ENCODE results near the gene CMTM4.
"Not testable (repeated sequence)": the region's sequence is repeated elsewhere in the genome, so short reads cannot be mapped to it uniquely, and the experiment has no call there.

The CMTM4 gene

DNA sequence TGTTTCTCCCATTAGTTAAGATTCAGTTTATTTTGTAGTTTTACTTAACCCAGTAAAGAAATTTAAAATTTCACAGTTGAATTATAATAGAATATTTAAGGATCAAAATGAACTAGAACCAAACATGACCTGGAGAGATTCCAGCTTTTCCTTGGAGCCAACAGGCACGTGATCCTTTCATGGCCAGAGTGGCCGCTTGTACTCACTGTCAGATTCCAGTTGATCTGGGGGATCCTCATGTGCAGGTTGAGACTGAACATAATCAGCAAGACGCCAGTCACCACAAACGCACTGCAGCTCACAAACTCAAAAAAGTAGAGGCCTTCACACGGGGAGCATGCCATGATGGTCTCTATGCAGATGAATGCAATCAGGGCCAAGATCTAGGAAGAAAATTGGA, 60.3 kb downstream of the CMTM4 start:
- H3K36me3 ChIP-seq (ENCODE audit: insufficient read depth, low read length) = no peaks in the 10 kb centered on the region

DNA sequence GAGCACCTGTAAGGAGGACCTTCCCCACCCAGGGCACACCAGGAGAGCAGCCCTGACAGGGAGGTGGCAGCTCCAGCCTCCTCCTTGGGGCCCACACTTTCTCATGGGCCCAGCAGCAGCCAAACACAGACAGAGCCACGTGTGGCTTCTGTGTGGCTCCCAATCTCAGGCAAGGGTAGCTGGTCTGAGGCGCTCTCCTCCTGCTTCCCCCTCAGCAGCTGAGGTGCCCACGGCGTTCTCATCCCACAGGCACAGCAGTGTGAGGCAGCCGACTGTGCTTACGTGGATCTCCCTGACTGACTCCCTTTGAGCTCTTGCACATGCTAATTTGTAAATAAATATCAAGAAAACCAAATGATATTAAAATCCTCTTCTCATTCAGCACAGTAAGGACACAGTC, 61.1 kb downstream of the CMTM4 start:
- H3K27me3 ChIP-seq (ENCODE audit: control insufficient read depth, insufficient read depth, low read length) = no peaks in the 10 kb centered on the region
- H3K4me3 ChIP-seq (ENCODE audit: low read length) = no peak overlapping the region
- H3K36me3 ChIP-seq (ENCODE audit: insufficient read depth, low read length) = no peaks in the 10 kb centered on the region
- H3K9ac ChIP-seq (ENCODE audit: low read depth, low read length) = no peak overlapping the region
- H3K4me2 ChIP-seq (ENCODE audit: low read length) = no peak overlapping the region
- H3K4me1 ChIP-seq (ENCODE audit: control insufficient read depth, insufficient read depth, low read length) = peaks cover 10% of the 10 kb centered on the region
- no peaks in the 10 kb centered on the region for H3K9me3 ChIP-seq (replicated peaks; ENCODE audit: low read length)

More for the DNA sequence above, 60.3 kb downstream of the CMTM4 start:
- Histone ChIP-seq H3K9me3 (replicated peaks; ENCODE audit: low read length) (no peaks in the 10 kb centered on the region), H3K27me3 (ENCODE audit: control insufficient read depth, insufficient read depth, low read length) (no peaks in the 10 kb centered on the region), H3K4me3 (ENCODE audit: low read length) (no peak overlapping the region), H3K4me1 (ENCODE audit: control insufficient read depth, insufficient read depth, low read length) (peaks cover 10% of the 10 kb centered on the region), H3K4me2 (ENCODE audit: low read length) (no peak overlapping the region), H3K9ac (ENCODE audit: low read depth, low read length) (no peak overlapping the region)

DNA sequence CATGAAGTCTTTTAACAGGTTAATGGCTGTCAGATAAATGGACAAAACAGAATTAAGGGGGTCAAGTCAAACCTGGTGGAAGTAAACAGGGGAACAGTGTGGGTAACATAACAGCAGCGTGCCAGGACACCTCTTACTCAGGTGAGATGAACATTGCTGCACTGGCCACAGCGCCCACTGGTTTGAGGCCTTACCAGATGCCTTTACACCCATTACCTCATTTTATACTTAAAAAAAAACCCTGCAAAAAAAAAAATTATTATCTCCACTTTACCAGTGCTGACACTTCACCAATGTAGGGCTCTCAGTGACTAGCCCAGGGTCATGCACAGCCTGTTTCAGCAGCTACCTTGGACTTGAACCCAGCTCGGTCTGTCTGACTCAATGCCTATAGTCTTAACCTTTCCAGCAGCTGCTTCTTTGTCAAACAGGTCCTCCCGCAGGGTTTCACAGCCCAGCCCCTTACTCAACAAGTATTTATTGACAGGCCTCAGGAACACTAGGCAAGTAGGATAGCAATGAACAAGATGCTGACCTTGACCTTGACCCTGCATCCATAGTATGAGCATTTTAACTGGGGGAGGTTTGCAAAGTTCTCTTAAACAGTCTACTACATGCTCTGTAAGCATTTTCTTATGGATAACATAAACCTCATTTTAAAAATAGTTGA, 61.9 kb downstream of the CMTM4 start:
- Histone ChIP-seq H3K4me2 (ENCODE audit: low read length) (no peak overlapping the region), H3K36me3 (ENCODE audit: insufficient read depth, low read length) (no peaks in the 10 kb centered on the region), H3K9me3 (replicated peaks; ENCODE audit: low read length) (no peaks in the 10 kb centered on the region), H3K4me3 (ENCODE audit: low read length) (no peak overlapping the region), H3K4me1 (ENCODE audit: control insufficient read depth, insufficient read depth, low read length) (peaks cover 10% of the 10 kb centered on the region), H3K27me3 (ENCODE audit: control insufficient read depth, insufficient read depth, low read length) (no peaks in the 10 kb centered on the region), H3K9ac (ENCODE audit: low read depth, low read length) (no peak overlapping the region)

DNA sequence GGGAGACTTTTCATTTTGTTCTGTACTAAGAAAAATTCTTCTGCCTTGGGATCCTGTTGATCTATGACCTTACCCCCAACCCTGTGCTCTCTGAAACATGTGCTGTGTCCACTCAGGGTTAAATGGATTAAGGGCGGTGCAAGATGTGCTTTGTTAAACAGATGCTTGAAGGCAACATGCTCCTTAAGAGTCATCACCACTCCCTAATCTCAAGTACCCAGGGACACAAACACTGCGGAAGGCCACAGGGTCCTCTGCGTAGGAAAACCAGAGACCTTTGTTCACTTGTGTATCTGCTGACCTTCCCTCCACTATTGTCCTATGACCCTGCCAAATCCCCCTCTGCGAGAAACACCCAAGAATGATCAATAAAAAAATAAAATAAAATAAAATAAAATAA, 65.0 kb downstream of the CMTM4 start:
- H3K4me3 ChIP-seq (ENCODE audit: low read length); H3K27me3 ChIP-seq (ENCODE audit: control insufficient read depth, insufficient read depth, low read length); H3K36me3 ChIP-seq (ENCODE audit: insufficient read depth, low read length); H3K9me3 ChIP-seq (replicated peaks; ENCODE audit: low read length); H3K9ac ChIP-seq (ENCODE audit: low read depth, low read length); H3K4me1 ChIP-seq (ENCODE audit: control insufficient read depth, insufficient read depth, low read length); H3K4me2 ChIP-seq (ENCODE audit: low read length): not testable (repeated sequence)

DNA sequence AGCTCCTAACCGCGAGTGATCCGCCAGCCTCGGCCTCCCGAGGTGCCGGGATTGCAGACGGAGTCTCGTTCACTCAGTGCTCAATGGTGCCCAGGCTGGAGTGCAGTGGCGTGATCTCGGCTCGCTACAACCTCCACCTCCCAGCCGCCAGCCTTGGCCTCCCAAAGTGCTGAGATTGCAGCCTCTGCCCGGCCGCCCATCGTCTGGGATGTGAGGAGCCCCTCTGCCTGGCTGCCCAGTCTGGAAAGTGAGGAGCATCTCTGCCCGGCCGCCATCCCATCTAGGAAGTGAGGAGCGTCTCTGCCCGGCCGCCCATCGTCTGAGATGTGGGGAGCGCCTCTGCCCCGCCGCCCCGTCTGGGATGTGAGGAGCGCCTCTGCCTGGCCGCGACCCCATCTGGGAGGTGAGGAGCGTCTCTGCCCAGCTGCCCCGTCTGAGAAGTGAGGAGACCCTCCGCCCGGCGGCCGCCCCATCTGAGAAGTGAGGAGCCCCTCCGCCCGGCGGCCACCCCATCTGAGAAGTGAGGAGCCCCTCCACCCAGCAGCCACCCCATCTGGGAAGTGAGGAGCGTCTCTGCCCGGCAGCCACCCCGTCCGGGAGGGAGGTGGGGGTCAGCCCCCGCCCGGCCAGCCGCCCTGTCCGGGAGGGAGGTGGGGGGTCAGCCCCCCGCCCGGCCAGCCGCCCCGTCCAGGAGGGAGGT, 65.8 kb downstream of the CMTM4 start:
- H3K4me1 ChIP-seq (ENCODE audit: control insufficient read depth, insufficient read depth, low read length); H3K27me3 ChIP-seq (ENCODE audit: control insufficient read depth, insufficient read depth, low read length); H3K4me3 ChIP-seq (ENCODE audit: low read length); H3K4me2 ChIP-seq (ENCODE audit: low read length); H3K36me3 ChIP-seq (ENCODE audit: insufficient read depth, low read length); H3K9ac ChIP-seq (ENCODE audit: low read depth, low read length); H3K9me3 ChIP-seq (replicated peaks; ENCODE audit: low read length): not testable (repeated sequence)

DNA sequence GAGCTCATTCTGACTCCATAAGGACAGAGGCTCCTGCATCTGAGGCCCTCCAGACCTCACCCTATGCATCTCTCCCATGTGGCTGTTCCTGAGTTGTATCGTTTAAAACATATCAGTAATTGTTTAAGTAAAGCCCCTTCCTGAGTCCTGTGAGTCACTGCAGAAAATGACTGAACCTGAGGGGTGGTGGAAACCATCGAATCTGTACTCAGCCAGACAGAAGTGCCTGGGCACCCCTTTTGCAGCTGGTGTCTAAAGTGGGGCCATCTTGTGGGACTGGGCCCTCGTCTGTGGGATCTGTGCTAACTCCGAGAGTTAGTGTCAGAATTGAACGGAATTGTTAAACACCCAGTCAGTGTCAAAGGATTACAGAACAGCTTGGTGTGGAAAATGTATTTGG, 66.7 kb downstream of the CMTM4 start:
- Histone ChIP-seq H3K9me3 (replicated peaks; ENCODE audit: low read length) (no peaks in the 10 kb centered on the region), H3K9ac (ENCODE audit: low read depth, low read length) (no peak overlapping the region), H3K4me3 (ENCODE audit: low read length) (no peak overlapping the region), H3K27me3 (ENCODE audit: control insufficient read depth, insufficient read depth, low read length) (no peaks in the 10 kb centered on the region), H3K36me3 (ENCODE audit: insufficient read depth, low read length) (no peaks in the 10 kb centered on the region), H3K4me2 (ENCODE audit: low read length) (no peak overlapping the region), H3K4me1 (ENCODE audit: control insufficient read depth, insufficient read depth, low read length) (no peaks in the 10 kb centered on the region)

DNA sequence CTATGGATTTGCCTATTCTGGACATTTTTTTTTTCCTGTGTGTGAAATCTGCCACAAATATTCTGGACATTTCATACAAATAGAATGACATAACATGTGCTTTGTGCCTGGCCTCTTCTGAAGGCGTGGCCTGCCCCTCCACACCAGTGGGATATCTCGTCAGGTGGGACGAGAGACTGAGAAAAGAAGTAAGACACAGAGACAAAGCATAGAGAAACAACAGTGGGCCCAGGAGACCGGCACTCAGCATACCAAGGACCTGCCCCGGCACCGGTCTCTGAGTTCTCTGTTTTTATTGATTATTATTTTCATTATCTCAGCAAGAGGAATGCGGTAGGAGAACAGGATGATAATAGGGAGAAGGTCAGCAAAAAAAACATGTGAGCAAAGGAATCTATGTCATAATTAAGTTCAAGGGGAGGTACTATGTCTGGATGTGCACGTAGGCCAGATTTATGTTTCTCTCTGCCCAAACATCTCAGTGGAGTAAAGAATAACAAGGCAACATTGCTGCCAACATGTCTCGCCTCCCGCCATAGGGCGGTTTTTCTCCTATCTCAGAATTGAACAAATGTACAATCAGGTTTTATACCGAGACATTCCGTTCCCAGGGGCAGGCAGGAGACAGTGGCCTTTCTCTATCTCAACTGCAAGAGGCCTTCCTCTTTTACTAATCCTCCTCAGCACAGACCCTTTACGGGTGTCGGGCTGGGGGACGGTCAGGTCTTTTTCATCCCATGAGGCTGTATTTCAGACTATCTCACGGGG, 68.7 kb downstream of the CMTM4 start:
- not testable (repeated sequence) for H3K4me2 ChIP-seq (ENCODE audit: low read length); H3K36me3 ChIP-seq (ENCODE audit: insufficient read depth, low read length); H3K9ac ChIP-seq (ENCODE audit: low read depth, low read length); H3K4me1 ChIP-seq (ENCODE audit: control insufficient read depth, insufficient read depth, low read length); H3K9me3 ChIP-seq (replicated peaks; ENCODE audit: low read length); H3K27me3 ChIP-seq (ENCODE audit: control insufficient read depth, insufficient read depth, low read length); H3K4me3 ChIP-seq (ENCODE audit: low read length)

DNA sequence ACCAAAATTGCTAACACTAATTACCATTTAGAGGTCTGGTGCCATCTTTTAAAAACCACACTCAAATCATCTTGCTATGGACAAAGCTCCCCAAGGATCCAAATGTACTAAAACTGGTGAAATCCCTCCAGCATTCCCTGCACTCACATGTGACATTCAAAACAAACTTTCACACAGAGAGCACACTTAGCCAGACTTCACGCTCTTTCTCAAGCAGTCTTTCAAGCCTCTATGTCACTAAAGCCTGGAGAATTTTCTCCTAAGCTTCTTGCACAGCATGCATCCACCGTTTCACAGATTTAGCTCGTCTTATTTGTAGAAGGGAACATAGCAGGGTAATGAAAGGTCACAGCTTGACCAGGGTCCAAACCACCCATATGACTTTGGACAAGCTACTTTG, 72.8 kb downstream of the CMTM4 start:
- H3K27me3 ChIP-seq (ENCODE audit: control insufficient read depth, insufficient read depth, low read length) = no peaks in the 10 kb centered on the region
- H3K4me3 ChIP-seq (ENCODE audit: low read length) = no peak overlapping the region
- no peaks in the 10 kb centered on the region for H3K9me3 ChIP-seq (replicated peaks; ENCODE audit: low read length)
- H3K36me3 ChIP-seq (ENCODE audit: insufficient read depth, low read length) = no peaks in the 10 kb centered on the region
- H3K4me1 ChIP-seq (ENCODE audit: control insufficient read depth, insufficient read depth, low read length) = peaks cover 25% of the 10 kb centered on the region
- no peak overlapping the region for H3K9ac ChIP-seq (ENCODE audit: low read depth, low read length)
- no peak overlapping the region for H3K4me2 ChIP-seq (ENCODE audit: low read length)

DNA sequence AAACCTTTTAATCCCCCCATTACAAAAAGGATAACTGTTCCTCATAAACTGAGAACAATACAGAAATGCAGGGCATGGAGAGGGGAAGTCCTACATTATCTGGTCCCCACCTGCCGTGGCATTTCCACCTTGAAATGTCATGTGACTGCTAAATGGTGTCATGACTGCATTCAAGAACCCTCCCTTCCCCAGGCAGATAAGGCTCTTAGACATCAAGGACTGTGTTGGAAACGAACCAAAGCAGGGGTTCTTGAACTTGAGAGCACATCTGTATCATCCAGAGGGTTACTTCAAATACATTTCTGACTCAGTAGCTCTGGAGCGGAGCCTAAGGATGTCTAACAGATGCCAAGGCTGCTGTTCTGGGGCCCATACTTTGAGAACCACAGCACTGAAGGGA, 73.7 kb downstream of the CMTM4 start:
- H3K4me2 ChIP-seq (ENCODE audit: low read length) = no peak overlapping the region
- H3K4me1 ChIP-seq (ENCODE audit: control insufficient read depth, insufficient read depth, low read length) = peaks cover 34% of the 10 kb centered on the region
- no peak overlapping the region for H3K9ac ChIP-seq (ENCODE audit: low read depth, low read length)
- no peak overlapping the region for H3K4me3 ChIP-seq (ENCODE audit: low read length)
- no peaks in the 10 kb centered on the region for H3K36me3 ChIP-seq (ENCODE audit: insufficient read depth, low read length)
- no peaks in the 10 kb centered on the region for H3K27me3 ChIP-seq (ENCODE audit: control insufficient read depth, insufficient read depth, low read length)
- no peaks in the 10 kb centered on the region for H3K9me3 ChIP-seq (replicated peaks; ENCODE audit: low read length)

DNA sequence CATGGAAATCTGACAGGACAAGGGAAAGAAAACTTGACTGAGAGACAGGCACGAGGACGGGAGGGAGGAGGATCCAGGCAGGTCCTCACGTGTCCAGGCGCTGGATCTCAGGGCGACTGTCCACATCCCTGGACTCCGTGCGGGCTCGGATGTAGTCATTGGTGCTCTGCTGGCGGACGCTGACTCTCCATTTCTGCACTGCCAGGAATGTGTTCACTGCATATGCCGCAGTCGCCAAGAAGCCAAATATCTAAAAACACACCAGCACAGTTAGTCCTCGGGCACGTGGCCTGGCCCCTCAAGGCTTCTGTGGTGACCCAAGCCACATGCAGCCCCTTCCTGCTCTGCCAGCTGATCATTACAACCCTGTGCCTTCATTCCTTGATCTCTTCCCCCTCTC, 74.6 kb downstream of the CMTM4 start:
- no peak overlapping the region for H3K9ac ChIP-seq (ENCODE audit: low read depth, low read length)
- peaks cover 42% of the 10 kb centered on the region for H3K4me1 ChIP-seq (ENCODE audit: control insufficient read depth, insufficient read depth, low read length)
- no peaks in the 10 kb centered on the region for H3K9me3 ChIP-seq (replicated peaks; ENCODE audit: low read length)
- no peak overlapping the region for H3K4me3 ChIP-seq (ENCODE audit: low read length)
- H3K4me2 ChIP-seq (ENCODE audit: low read length) = no peak overlapping the region
- no peaks in the 10 kb centered on the region for H3K27me3 ChIP-seq (ENCODE audit: control insufficient read depth, insufficient read depth, low read length)
- no peaks in the 10 kb centered on the region for H3K36me3 ChIP-seq (ENCODE audit: insufficient read depth, low read length)

DNA sequence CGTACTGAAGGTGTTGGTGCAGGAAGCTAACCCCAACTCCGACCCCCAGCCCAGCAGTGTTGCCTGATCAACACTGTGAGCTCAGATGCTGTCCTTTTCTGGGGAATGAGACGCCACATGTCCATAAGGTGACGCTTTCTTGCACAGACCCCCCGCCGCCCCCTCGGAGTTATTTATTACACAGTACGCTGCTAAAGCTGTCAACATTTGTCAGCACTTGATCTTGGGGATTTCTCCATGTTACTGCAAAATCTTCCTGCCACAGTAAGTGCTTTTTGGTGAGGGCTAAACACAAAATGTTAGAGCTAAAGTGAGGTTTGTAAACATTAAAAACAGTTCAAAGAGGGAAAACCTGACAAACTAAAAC, 76.1 kb downstream of the CMTM4 start:
- peaks cover 49% of the 10 kb centered on the region for H3K4me1 ChIP-seq (ENCODE audit: control insufficient read depth, insufficient read depth, low read length)
- H3K9ac ChIP-seq (ENCODE audit: low read depth, low read length) = no peak overlapping the region
- H3K27me3 ChIP-seq (ENCODE audit: control insufficient read depth, insufficient read depth, low read length) = no peaks in the 10 kb centered on the region
- H3K4me2 ChIP-seq (ENCODE audit: low read length) = no peak overlapping the region
- H3K4me3 ChIP-seq (ENCODE audit: low read length) = no peak overlapping the region
- no peaks in the 10 kb centered on the region for H3K36me3 ChIP-seq (ENCODE audit: insufficient read depth, low read length)
- H3K9me3 ChIP-seq (replicated peaks; ENCODE audit: low read length) = no peaks in the 10 kb centered on the region
